Left lobe of liver (tissue), 2 donors: Measurements from ENCODE around the gene HNF1A. TPM values are rescaled to one million over a fixed set of nuclear protein-coding genes. Genes with fewer than 3 reads are reported as not detected.

Experiments used
- ATAC-seq: fragments of 200-7000 bp; cut with Tn5 transposase; one replicate; pipeline ENCODE4 v1.9.1; 2020; ENCODE audit warnings: mild to moderate bottlenecking, moderate library complexity
- DNase-seq: peaks from one replicate; pipeline ENCODE4 v3.0.0-alpha.2; 2020; ENCODE audit warnings: low spot score
- total RNA-seq: library from RNA; stranded (reverse); gene quantifications from one replicate; pipeline ENCODE4 v1.2.1, GENCODE V29; 2021
- donor health status: DM: no; HTN: no; CAD: no; lungs with moderate emphysema.
- donor health status: DM: no; HTN: yes; CAD: no.

HNF1A gene
- total RNA-seq, 1 donor from 2014 or later = 23.8 TPM

DNA sequence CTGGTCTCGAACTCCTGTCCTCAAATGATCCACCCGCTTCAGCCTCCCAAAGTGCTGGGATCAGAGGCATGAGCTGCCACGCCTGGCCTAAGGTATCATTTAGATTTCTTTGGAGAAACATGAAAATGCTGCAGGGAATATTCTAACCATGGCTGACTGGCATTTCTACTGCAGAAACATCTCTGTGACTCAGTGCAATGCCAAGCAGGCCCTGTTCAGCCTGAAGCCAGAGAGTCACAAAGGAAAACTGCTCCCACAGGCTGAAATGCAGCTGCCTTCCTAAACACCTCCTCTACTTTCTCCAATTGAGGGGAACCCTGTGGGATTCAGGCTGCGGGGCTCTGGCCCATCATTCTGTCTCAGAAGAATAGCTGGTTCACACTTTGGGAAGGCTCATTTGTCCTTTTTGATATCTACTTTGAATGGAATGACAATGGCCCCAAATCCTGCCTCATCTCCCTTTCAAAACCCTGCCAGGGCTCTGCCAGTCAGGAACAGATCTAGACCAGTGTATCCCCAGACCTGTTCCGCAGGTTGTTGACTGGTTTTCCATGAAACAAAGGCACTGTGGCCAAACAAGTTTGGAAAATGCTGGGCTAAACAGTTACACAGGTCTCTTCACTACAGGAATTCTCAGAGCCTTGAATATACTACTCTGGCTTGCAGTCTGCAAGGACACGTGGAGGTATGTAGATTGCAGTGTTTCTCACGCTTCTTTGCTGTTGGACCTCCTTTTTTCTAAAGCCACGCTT is 30.2 kb downstream of the HNF1A start:
- DNase-seq (no peak), ATAC-seq (no peak)

DNA sequence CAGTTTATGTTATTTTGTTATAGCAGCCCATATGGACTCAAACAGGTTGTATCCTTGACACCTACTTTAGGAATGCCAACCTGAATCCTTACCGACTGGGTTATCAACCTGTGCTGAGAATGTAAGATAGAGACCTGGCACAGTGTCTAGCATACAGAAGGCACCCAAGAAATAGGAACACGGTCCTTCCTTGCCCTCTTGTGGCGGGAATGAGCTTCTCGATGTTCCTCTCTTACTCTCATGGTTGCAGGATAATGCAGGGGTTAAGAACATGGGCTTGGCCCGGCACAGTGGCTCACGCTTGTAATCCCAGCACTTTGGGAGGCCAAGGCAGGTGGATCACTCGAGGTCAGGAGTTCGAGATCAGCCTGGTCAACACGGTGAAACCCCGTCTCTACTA is 31.4 kb downstream of the HNF1A start:
- peak; percentile 67 for DNase-seq
- peak; percentile 89 for ATAC-seq

DNA sequence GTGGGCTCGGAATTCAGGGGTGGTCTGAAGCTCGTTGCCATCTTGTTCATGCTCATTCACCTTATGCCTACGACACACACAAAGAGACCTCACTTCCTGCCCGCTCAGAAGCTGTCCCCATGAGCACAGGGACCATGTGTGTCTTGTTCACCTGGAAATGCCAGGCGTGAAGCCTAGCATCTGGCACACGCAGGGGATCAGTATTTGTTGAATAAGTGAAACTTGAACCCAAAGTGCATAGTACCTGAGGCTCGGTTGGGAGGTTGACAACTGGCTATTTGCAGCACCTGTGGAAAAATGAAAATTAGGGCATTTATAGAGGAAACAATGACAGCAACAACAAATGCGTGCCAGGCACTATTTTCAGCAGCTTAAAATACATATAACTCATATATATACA is 32.5 kb downstream of the HNF1A start:
- DNase-seq (no peak), ATAC-seq (peak; percentile 73)

DNA sequence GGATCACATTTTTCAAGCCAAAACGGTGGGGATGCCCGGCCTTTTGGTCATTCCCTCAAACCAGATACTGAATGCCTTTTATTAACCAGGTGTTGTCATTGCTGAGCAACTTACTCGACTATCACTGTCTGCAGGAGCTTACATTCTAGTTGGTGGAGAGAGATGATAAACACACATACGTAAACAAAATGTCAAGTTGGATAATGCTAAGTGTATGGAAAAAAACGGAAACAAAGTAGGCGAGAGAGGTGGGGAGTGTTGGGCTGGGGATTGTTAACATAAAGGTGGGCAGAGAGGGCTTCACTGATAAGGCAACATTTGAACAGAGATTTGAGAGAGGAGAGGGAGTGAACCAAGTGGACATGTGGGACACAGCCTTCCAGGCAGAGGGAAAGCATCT is 33.5 kb downstream of the HNF1A start:
- DNase-seq (no peak), ATAC-seq (no peak)

DNA sequence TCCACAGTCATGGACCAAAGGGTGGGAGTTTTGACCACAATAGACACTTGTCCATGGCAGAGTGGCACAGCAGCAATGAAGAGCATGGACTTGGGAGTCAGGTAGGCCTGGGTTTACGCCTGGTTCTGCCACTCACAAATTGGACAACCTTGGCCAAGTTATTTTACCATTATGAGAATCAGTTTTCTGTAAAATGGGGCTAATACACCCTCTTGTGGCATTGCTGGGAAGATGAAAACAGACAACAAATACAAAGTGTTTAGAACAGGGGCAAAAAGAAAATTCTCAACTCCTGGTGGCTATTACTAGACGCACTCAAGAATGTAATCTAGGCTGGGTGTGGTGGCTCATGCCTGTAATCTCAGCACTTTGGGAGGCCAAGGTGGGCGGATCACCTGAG is 35.4 kb downstream of the HNF1A start:
- no peak for ATAC-seq
- no peak for DNase-seq

DNA sequence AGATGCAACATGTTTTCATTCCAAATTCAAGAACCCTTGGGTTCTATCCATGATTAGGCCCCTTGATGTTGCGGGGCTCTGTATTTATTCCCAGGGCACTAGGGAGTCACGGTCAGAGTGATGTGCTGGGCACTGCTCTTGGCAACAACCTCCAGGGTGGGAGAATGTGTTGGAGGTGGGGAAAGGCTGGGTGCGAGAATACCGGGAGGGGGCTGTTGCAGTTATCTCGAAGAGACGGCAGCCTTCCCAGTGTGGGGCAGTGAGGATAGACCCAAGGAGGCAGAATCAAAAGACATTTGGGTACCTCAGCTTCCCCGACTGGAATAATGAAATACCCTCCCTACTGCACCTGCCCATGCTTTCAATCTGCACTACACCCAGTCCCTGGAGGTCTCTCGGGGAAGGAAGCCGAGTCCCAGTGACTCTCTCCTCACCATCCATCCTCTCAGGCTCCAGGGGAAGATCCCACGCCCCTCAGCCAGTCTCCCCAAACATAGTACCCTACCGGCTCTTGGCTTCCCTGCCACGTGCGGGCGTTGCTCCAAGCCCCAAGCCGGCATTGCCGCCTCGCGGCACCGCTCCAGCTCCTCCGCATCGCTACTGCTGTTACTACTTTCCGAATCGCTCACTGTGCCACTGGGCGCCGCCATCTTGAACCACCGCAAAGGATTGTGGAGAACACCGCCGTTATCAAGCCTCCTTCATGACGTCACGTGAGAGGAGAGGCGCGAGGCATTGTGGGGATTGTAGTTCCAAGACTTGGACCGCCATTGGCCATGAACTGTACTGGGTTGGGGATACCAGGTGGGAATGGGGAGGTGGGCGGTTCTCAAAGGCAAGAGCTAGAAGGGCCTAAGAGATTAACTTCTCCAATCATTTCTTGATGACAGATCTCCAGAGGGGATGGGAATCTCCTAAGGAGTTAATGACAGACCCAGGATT is 37.8 kb downstream of the HNF1A start, which contains the start of gene C12orf43:
C12orf43 (minus strand) TSS at position 663 of the 942 bp plus-strand sequence; CDS start at position 650, 13 bp downstream.
- DNase-seq (peak; percentile 91), ATAC-seq (peak; percentile 97)

DNA sequence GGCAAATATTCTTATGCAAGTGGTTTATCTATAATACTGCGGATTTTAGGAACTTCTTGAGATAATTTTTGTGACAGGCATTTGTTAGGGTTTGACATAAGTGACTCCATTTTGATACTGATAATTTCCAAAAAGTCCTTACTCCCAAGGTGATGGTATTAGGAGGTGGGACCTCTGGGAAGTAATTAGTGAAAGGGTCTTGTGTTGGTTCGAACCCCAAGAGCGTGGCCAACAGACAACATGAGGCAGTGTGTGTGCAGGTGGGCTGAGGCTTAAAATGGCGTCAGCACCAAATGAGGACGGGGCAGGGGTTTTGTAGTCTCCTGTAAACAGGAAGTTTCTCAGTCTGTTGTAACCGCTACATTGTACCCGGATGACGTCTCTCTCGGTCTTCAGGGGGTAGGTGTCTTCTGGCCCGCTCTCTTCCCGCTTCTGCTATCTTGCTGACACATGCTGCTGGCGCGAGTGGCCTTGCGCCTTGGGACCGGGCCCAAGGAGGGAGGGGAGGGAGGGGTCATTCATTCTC is 39.7 kb downstream of the HNF1A start:
- ATAC-seq = no peak
- no peak for DNase-seq

DNA sequence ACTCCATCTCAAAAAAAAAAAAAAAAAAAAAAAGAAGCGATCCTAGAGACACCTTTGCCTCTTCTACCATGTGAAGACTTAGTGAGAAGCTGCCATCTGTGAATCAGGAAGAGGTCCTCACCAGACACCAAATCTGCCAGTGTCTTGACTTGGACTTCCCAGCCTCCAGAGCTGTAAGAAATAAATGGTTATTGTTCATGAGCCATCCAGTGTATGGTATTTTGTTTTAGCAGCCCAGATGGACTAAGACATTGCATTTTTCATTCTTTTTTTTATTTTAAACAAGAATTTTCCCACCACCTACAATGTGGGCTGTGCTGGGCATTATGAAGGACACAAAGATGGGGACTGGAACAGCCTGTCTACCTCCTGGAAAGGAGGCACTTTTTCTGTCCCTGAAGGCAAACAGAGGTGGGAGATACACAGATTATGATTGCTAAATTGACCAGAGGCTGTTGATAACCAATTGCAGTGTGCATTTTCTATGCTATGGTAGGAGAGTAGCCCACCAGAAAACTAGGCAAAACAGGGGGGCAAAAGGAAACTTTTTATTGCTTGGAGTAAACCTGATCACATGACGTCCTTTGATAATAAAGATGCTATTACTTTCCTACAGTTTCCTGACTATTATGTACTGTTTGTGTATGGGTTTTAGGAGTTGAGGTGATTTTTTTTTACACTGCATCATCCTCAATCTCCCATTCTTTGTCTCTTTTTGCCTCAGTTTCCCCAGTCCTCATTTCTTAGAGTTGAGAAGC is 40.7 kb downstream of the HNF1A start:
- no peak for ATAC-seq
- no peak for DNase-seq

DNA sequence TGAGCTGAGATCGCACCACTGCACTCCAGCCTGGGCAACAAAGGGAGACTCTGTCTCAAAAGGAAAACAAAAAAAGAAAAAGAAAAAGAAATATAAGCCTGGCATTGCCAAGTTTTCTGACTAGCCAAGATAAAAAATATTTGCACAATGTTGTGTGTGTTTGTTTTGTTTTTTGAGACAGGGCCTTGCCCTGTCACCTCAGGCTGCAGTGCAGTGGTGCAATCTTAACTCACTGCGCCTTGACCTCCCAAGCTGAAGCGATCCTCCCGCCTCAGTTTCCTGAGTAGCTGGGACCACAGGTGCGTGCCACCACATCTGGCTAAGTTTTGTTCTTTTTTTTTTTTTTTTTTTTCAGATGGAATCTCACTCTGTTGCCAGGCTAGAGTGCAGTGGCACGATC is 43.4 kb downstream of the HNF1A start:
- no peak for DNase-seq
- peak; percentile 41 for ATAC-seq

DNA sequence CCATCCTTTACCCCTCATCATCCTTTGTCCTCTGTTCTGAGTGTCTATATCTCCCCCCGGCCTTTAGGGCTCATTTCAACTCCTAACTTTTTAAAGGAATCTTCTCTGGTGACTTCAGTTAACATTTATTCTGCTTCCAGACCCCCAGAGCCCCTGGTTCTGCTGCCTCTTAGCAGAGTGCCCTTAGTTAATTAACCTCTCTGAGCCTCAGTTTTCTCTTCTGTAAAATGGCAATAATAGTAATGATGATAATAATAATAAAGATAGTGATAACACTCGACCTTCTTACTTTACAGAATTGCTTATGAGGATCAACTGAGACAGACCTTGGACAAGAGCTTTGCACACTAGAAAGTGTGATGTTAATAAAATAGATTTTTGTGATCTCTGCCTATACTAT is 44.4 kb downstream of the HNF1A start:
- DNase-seq (no peak), ATAC-seq (no peak)

DNA sequence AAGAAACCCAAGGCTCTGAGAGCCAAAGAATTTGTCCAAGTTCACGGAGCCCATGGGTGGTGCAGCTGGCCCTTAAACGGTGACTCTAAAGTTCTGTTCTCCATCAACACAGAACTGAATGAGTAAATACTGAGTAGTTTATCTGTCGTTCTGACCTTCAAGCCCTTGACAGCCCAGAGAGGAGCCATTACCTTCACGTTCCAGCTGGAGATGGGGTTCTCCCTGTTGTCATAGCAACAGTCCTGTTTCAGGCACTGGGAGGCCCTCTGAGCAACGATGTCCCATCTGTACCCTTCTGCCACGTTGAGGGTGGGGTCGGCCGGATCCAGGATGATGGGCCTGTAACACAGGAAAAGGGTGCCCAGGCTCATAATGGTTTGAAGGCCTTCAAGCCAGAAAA is 45.5 kb downstream of the HNF1A start:
- no peak for ATAC-seq
- DNase-seq = no peak

DNA sequence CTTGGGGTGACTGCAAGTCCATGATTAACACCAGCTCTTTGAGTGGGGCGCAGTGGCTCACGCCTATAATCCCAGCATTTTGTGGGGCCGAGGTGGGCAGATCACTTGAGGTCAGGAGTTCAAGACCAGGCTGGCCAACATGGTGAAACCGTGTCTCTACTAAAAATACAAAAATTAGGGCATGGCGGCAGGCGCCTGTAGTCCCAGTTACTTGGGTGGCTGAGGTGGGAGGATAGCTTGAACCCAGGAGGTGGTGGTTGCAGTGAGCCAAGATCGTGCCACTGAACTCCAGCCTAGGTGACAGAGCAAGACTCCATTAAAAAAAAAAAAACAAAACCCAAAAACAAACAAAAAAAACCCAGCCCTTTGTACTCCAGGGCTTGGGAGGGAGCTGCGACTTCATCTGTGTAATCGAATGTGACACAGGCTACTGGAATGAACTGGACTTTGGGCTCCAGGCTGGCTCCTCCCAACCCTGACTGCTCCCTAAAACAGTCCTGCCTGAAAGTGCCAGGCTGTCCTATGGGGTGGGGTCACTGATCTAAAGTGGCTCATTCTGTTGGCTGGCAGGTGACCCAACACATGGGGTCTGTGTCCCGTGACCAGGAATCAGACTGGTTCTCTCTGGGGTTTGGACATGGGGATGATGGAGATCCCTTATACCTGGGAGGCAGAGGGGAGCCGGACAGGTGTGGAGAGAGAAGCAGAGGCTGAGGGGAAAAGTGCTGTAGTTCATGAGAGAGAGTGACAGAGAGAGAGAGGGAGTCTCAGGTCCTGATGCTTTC is 47.3 kb downstream of the HNF1A start:
- DNase-seq (peak; percentile 90), ATAC-seq (peak; percentile 90)

DNA sequence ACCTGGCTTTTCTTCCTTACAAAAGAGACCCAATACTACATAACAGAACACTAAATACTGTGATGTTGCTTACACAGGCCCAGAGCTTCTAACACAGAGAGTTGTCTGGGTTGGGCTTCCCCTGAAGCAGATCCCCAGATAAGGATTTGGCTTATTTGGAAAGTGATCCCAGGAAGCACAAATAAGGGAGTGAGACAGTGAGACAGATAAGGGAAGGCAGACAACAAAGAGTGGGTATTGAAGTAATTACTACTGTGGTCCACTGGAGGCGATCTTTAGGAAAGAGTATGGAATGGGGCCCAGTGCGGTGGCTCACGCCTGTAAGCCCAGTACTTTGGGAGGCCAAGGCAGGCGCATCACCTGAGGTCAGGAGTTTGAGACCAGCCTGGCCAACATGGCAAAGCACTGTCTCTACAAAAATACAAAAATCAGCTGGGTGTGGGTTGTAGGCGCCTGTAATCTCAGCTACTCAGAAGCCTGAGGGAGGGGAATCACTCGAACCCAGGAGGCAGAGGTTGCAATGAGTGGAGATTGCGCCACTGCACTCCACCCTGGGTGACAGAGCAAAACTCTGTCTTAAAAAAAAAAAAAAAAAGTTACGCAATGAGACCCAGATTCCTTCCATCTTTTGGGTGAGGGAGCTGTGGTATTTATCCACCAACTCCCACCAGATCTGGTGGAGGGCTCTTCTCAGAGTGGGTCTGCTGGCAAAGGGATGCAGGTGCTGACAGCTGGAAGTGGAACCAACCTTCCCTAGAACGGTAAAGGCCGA is 48.1 kb downstream of the HNF1A start:
- no peak for DNase-seq
- ATAC-seq = peak; percentile 29

DNA sequence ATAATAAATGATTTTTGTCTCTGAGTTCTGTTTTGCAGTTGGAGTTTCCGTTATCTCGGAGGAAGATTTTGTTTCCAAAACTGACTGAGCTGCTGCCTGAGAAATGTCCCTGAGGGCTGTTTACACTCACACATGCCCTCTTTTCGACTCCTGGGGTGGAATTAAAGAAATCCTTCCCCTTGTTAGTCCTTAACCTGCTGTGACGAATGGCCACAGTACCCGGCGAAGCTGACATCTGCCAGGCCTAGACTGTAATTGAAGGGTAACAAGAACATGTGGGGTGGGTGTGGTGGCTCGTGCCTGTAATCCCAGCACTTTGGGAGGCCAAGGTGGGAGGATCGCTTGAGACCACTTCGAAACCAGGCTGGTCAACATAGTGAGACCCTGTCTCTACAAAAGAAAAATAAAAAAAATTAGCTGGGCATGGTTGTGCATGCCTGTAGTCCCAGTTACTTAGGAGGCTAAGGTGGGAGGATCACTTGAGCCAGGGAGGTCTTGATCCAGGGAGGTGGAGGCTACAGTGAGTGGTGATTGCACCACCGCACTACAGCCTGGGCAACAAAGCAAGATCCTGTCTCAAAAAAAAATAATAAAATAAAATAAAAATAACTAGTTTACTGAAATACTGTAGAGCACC is 52.4 kb downstream of the HNF1A start:
- ATAC-seq (no peak), DNase-seq (no peak)

DNA sequence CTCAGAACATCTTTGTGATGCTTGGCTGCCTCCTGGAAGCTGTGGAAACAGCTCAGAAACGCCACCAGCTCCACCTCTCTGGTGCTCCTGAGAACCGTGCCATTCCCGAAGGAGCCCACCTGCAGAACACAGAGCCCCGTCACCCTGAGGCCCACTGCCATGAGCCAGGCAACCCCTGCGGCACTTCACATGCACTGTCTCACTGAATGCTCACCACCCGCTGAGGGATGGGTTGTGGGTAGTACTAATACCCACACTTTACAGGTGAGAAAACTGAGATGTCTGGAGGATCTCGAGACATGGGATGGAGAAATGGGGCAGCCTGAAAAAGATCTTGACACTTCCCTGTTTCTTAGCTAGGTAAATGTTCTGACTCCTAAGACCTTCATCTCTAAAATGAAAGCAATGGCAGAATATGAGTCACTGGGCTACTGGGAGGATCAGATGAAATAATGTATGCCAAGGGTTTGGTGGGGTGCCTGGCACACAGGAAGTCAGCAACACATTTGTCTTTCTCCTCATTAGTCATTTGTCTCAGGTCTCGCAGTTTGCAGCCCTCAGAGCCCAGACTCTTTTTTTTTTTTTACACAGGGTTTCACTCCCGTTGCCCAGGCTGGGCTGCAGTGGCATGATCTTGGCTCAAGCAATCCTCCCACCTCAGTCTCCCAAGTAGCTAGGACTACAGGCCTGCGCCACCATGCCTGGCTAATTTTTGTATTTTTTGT is 55.4 kb downstream of the HNF1A start:
- ATAC-seq (no peak), DNase-seq (no peak)

DNA sequence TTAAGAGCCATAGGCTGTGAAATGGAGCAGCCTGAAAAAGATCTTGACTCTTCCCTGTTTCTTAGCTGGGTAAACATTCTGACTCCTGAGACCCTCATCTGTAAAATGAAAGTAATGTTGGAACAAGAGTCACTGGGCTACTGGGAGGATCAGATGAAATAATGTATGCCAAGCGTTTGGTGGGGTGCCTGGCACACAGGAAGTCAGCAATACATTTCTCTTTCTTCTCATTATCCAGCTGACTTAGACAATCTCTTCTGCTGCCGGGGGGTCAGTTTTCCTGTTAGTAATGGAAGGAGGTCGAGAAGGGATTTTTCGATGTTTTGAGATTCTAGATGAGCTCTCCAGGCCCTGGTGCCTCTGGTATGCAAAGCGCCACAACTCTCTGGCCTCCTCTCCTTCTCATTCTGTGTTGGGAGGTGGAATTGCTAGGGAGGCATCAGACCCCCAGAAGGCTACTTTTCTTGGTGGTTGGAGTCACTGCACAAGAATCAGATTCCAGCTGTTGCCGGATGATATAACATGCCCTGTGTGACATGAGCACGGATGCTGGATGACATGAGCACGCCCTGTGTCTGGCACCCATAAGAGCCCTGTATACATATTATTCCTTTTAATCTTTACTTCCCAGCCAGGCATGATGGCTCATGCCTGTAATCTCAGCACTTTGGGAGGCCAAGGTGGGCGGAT is 56.4 kb downstream of the HNF1A start:
- ATAC-seq = no peak
- DNase-seq = no peak

DNA sequence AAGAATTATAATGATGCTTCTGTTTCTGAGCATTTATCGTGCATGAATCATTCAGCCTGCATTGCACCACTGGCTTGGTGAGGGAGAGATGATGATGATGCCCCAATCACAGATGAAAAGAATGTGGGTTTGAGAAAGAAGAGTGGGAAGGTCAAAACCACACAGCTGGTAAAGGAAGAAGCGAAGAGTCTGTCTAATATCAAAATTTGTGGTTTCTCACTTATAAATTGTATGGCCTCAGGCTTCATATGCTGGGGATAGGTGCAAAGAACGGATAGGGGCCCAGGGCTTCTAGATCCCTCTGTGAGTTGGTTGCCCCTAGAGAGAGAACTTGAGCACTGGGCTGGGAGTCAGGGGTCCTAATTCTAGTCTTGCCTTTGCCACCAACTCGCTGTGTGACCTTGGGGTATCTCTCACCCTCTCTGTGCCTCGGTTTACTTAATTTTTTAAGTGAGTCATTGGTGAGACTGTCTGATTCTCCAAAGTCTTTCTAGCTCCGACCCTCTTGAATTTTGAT is 58.5 kb downstream of the HNF1A start:
- ATAC-seq (no peak), DNase-seq (no peak)
